Liver (tissue), 9 donors: ENCODE results near the gene SNAP25. TPM values are rescaled to one million over a fixed set of nuclear protein-coding genes. Genes with fewer than 3 reads are reported as not detected.

ENCODE experiments used
- DNase-seq: peaks from one replicate; pipeline ENCODE4 v3.0.0-alpha.2; 2017; ENCODE audit warnings: low spot score
- H3K27ac ChIP-seq, 2 donors: one replicate each; pipeline ENCODE4 v1.7.0; 2013; ENCODE audit warnings: inconsistent platforms in 2 of 2, low read length in 2 of 2, control low read depth in 1 of 2, low read depth in 1 of 2, mild to moderate bottlenecking in 1 of 2
- H3K27me3 ChIP-seq, 4 donors: one replicate each; pipeline versions ENCODE4 v1.6.1 to v1.7.0; 2013; ENCODE audit warnings: low read length in 3 of 4, inconsistent platforms in 1 of 4, mild to moderate bottlenecking in 1 of 4, moderate library complexity in 1 of 4; ENCODE audit not compliant: control insufficient read depth in 4 of 4, insufficient read depth in 4 of 4
- H3K36me3 ChIP-seq, 4 donors: one replicate each; pipeline versions ENCODE4 v1.6.1 to v1.7.0; 2013; ENCODE audit warnings: low read length in 3 of 4, mild to moderate bottlenecking in 3 of 4, low read depth in 1 of 4, moderate library complexity in 1 of 4; ENCODE audit not compliant: control insufficient read depth in 4 of 4, insufficient read depth in 3 of 4
- H3K4me1 ChIP-seq, 4 donors: one replicate each; pipeline versions ENCODE4 v1.6.1 to v1.7.0; 2013; ENCODE audit warnings: low read length in 3 of 4, mild to moderate bottlenecking in 3 of 4, moderate library complexity in 1 of 4; ENCODE audit not compliant: control insufficient read depth in 4 of 4, insufficient read depth in 4 of 4
- H3K4me3 ChIP-seq, 3 donors: one replicate each; pipeline versions ENCODE4 v1.6.1 to v1.7.0; 2013; ENCODE audit warnings: low read length in 3 of 3, control low read depth in 1 of 3, low read depth in 1 of 3, mild to moderate bottlenecking in 1 of 3
- H3K9ac ChIP-seq, 2 donors: one replicate each; pipeline ENCODE4 v1.7.0; 2013; ENCODE audit warnings: low read length in 2 of 2, mild to moderate bottlenecking in 2 of 2, moderate library complexity in 2 of 2, control low read depth in 1 of 2, low read depth in 1 of 2
- H3K9me3 ChIP-seq, 4 donors: one replicate each; pipeline versions ENCODE4 v1.6.1 to v1.7.0; 2013; ENCODE audit warnings: low read length in 3 of 4; ENCODE audit not compliant: control insufficient read depth in 4 of 4
- ATF3 ChIP-seq: IDR thresholded peaks from 2 replicates; pipeline ENCODE4 v1.6.1; 2016; ENCODE audit warnings: antibody characterized with exemption
- CTCF ChIP-seq: fragments of 150-350 bp; IDR thresholded peaks from 2 replicates; pipeline ENCODE4 v1.5.1; 2017; ENCODE audit warnings: improper control_type of control experiment, low read depth, low read length; ENCODE audit not compliant: missing input control
- EGR1 ChIP-seq, 2 donors: IDR thresholded peaks; 2 replicates each; pipeline ENCODE4 v1.6.1; 2016 to 2018; ENCODE audit warnings: antibody characterized with exemption in 2 of 2, low read depth in 2 of 2
- FOXA2 ChIP-seq: IDR thresholded peaks from 2 replicates; pipeline ENCODE4 v1.6.1; 2016; ENCODE audit warnings: antibody characterized with exemption
- GABPA ChIP-seq, 2 donors: IDR thresholded peaks in 1 of 2; conservative IDR thresholded peaks in 1 of 2; 2 replicates each; pipeline ENCODE4 v1.6.1; 2016; ENCODE audit warnings: antibody characterized with exemption in 2 of 2, mild to moderate bottlenecking in 1 of 2, moderate library complexity in 1 of 2
- HNF4A ChIP-seq, 2 donors: conservative IDR thresholded peaks; 2 replicates each; pipeline ENCODE4 v1.6.1; 2016; ENCODE audit warnings: antibody characterized with exemption in 2 of 2, mild to moderate bottlenecking in 2 of 2
- HNF4G ChIP-seq: IDR thresholded peaks from 2 replicates; pipeline ENCODE4 v1.6.1; 2016; ENCODE audit warnings: antibody characterized with exemption
- JUND ChIP-seq, 2 donors: IDR thresholded peaks; 2 replicates each; pipeline ENCODE4 v1.6.1; 2016; ENCODE audit warnings: antibody characterized with exemption in 2 of 2
- MAX ChIP-seq: IDR thresholded peaks from 2 replicates; pipeline ENCODE4 v1.6.1; 2016; ENCODE audit warnings: antibody characterized with exemption
- NR2F2 ChIP-seq: IDR thresholded peaks from 2 replicates; pipeline ENCODE4 v1.6.1; 2016; ENCODE audit warnings: antibody characterized with exemption
- RAD21 ChIP-seq, 2 donors: IDR thresholded peaks; 2 replicates each; pipeline ENCODE4 v1.6.1; 2016; ENCODE audit warnings: antibody characterized with exemption in 2 of 2, mild to moderate bottlenecking in 2 of 2
- REST ChIP-seq: IDR thresholded peaks from 2 replicates; pipeline ENCODE4 v1.6.1; 2016; ENCODE audit warnings: antibody characterized with exemption, mild to moderate bottlenecking
- RXRA ChIP-seq, 2 donors: IDR thresholded peaks; 2 replicates each; pipeline ENCODE4 v1.6.1; 2017 to 2018; ENCODE audit warnings: antibody characterized with exemption in 2 of 2, mild to moderate bottlenecking in 1 of 2
- TAF1 ChIP-seq: conservative IDR thresholded peaks from 2 replicates; pipeline ENCODE4 v1.6.1; 2016; ENCODE audit warnings: antibody characterized with exemption, mild to moderate bottlenecking
- YY1 ChIP-seq: IDR thresholded peaks from 2 replicates; pipeline ENCODE4 v1.6.1; 2016; ENCODE audit warnings: antibody characterized with exemption, mild to moderate bottlenecking
- ZBTB33 ChIP-seq: IDR thresholded peaks from 2 replicates; pipeline ENCODE4 v1.6.1; 2016; ENCODE audit warnings: antibody characterized with exemption
- WGBS: extraction: QIAGEN DNeasy Blood & Tissue Kit; methylation state at CpG from one replicate; pipeline ENCODE4 v1.1.7; 2013; 5-methylcytosine and 5-hydroxymethylcytosine counted together
- polyA plus RNA-seq, 2 donors: library from polyadenylated mRNA; stranded (reverse) in 1 of 2; unstranded in 1 of 2; fragments of 200-250 nt in 1 of 2; fragments of >200 nt in 1 of 2; fragmentation: Nextera tagmentation in 1 of 2; extraction: Ambion mirVana in 1 of 2; gene quantifications; one replicate each; pipeline versions ENCODE4 v1.2.1 to v1.2.3, GENCODE V29; 2013 to 2015
- total RNA-seq, 2 donors: library from RNA; depleted of rRNA; stranded (reverse); fragments of >200 nt; gene quantifications; one replicate each; pipeline ENCODE4 v1.2.3, GENCODE V29; 2014
- donor health status: healthy.
- donor health status: healthy.
- donor health status: healthy.
- donor health status: healthy.
- donor health status: healthy.

SNAP25 gene
- total and polyA plus RNA-seq, 4 donors: 0.32 to 2.7 (median 0.56) TPM

GRCh38 chr20:10286356-10286755, 67.7 kb downstream of the SNAP25 start:
- DNase-seq: no peak
- Histone ChIP-seq H3K4me1 (no peaks in the 10 kb centered on the region), H3K27me3 (no peaks in the 10 kb centered on the region), H3K9me3 (no peaks in the 10 kb centered on the region), H3K36me3 (no peaks in the 10 kb centered on the region), H3K9ac (no peak overlapping the region), H3K27ac (no peak overlapping the region), H3K4me3 (no peak overlapping the region)
- no peak for TF ChIP-seq EGR1 (IDR thresholded peaks at IDR 0.05; ENCODE audit: low read depth in 2 of 2)
- no peak for TF ChIP-seq MAX
- TF ChIP-seq TAF1: no peak
- no peak for TF ChIP-seq HNF4G
- TF ChIP-seq ATF3: no peak
- TF ChIP-seq REST: no peak
- TF ChIP-seq RXRA (IDR thresholded peaks at IDR 0.05): no peak
- no peak for TF ChIP-seq CTCF
- TF ChIP-seq RAD21 (IDR thresholded peaks at IDR 0.05): no peak
- TF ChIP-seq GABPA (IDR thresholded peaks at IDR 0.05 in 1 of 2, conservative IDR thresholded peaks at IDR 0.05 in 1 of 2): no peak
- no peak for TF ChIP-seq HNF4A (conservative IDR thresholded peaks at IDR 0.05)
- TF ChIP-seq FOXA2: no peak
- TF ChIP-seq JUND (IDR thresholded peaks at IDR 0.05): no peak
- no peak for TF ChIP-seq ZBTB33
- WGBS: 92% methylated on average over 4 of the region's 4 CpGs

- H3K36me3 ChIP-seq: no peaks in the 10 kb centered on the region
- H3K4me1 ChIP-seq: no peaks in the 10 kb centered on the region
- no peak overlapping the region for H3K9ac ChIP-seq
- no peak overlapping the region for H3K27ac ChIP-seq
- DNase-seq: no peak
- H3K4me3 ChIP-seq: no peak overlapping the region
- H3K9me3 ChIP-seq: no peaks in the 10 kb centered on the region
- no peaks in the 10 kb centered on the region for H3K27me3 ChIP-seq
- 96% methylated on average over 5 of the region's 5 CpGs for WGBS
- TF ChIP-seq CTCF (no peak), MAX (no peak), TAF1 (no peak), YY1 (no peak), EGR1 (IDR thresholded peaks at IDR 0.05; ENCODE audit: low read depth in 2 of 2) (no peak), REST (no peak), NR2F2 (no peak), RAD21 (IDR thresholded peaks at IDR 0.05) (no peak), HNF4A (conservative IDR thresholded peaks at IDR 0.05) (no peak), JUND (IDR thresholded peaks at IDR 0.05) (no peak), RXRA (IDR thresholded peaks at IDR 0.05) (no peak)
Measured at GRCh38 chr20:10288421-10288820, 69.8 kb downstream of the SNAP25 start.
